Keratinocyte (primary cell): ENCODE data around the gene CCR8.

Experiments
- EZH2 ChIP-seq: IDR thresholded peaks from one replicate; pipeline ENCODE4 v1.6.1; 2012; ENCODE audit warnings: inconsistent platforms, mild to moderate bottlenecking, low read length, moderate library complexity
- TF ChIP-seq, protein P1 (sequence below), 3 experiments: IDR thresholded peaks in 1 of 3; conservative IDR thresholded peaks in 1 of 3; optimal IDR thresholded peaks in 1 of 3; 2 replicates in 2 of 3; 3 replicates in 1 of 3; pipeline versions ENCODE3 to v1.5.1; 2011; ENCODE audit warnings: low read length in 3 of 3, mild to moderate bottlenecking in 3 of 3, moderate library complexity in 2 of 3, control low read depth in 1 of 3, inconsistent platforms in 1 of 3; ENCODE audit not compliant: insufficient read depth in 2 of 3; ENCODE audit errors: extremely low read depth in 1 of 3

DNA sequence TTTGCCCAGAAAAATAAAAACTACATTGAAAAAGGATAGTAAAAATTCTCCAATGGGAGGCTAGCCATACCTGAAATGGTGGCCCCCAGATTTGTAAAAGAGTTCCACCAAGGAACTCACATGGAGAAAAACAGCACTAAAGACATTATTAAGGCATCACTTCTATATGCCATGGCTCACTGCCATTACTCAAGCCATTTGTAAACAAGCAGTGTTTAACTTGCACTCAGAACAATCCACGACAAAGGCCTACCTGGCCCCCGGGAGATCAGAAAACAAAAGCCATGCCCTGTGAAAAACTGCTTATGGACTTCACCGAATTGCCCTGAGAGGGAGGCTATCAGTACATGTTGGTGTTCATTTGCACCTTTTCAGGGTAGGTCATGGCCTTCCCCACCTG lies 19.6 kb downstream of the CCR8 start:
- TF ChIP-seq, protein P1, sequence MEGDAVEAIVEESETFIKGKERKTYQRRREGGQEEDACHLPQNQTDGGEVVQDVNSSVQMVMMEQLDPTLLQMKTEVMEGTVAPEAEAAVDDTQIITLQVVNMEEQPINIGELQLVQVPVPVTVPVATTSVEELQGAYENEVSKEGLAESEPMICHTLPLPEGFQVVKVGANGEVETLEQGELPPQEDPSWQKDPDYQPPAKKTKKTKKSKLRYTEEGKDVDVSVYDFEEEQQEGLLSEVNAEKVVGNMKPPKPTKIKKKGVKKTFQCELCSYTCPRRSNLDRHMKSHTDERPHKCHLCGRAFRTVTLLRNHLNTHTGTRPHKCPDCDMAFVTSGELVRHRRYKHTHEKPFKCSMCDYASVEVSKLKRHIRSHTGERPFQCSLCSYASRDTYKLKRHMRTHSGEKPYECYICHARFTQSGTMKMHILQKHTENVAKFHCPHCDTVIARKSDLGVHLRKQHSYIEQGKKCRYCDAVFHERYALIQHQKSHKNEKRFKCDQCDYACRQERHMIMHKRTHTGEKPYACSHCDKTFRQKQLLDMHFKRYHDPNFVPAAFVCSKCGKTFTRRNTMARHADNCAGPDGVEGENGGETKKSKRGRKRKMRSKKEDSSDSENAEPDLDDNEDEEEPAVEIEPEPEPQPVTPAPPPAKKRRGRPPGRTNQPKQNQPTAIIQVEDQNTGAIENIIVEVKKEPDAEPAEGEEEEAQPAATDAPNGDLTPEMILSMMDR (optimal IDR thresholded peaks at IDR 0.05 in 1 of 3, IDR thresholded peaks at IDR 0.05 in 1 of 3, conservative IDR thresholded peaks at IDR 0.05 in 1 of 3; ENCODE audit: extremely low read depth in 1 of 3, insufficient read depth in 2 of 3, low read length in 3 of 3) = no peak
- TF ChIP-seq EZH2 = no peak
